ENCODE data around the gene COPB1.

COPB1 gene

DNA sequence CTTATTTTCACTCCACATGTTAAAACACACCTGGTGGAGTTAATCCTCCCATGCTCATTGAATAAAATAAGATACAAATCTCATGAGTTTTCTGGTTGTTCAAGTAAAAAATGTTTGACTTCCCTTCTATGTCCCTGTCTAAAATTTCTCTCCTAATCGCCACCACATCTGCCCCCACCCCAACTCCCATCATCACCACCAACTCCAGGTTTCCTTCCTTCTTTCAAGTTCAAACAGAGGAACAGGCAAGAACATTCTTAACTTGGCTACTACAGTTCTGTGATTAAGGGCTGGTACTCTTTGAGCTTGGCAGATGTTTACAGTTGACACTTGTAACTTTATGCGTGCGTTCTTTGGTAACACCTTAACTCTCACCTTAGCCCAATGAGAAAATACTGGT, 29.7 kb upstream of the COPB1 start:
- no peak for TF ChIP-seq ZNF274 (IDR thresholded peaks at IDR 0.05; ENCODE audit: low read depth, low read length)
- H3K4me3 ChIP-seq (ENCODE audit: low read length), result no peak overlapping the region

DNA sequence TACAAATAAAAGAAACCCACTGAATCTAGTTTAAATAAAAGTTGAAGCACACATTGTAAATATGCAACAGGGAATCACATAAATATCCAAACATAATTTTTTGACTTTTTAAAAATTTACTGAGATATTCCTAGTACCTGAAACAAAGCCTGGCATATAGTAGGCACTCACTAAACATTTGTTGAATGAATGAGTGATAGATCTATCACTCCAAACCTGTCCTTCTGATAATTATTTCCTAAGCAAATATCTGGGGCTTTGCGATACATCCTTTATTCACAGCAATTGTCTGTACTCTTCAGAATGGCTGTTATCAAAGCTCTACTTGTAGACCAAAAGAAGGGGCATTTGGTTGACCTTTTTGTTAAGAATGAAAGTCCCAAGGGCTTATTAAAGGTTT, 23.2 kb upstream of the COPB1 start:
- no peak overlapping the region for H3K4me3 ChIP-seq (ENCODE audit: low read length)
- no peak for TF ChIP-seq ZNF274 (IDR thresholded peaks at IDR 0.05; ENCODE audit: low read depth, low read length)

DNA sequence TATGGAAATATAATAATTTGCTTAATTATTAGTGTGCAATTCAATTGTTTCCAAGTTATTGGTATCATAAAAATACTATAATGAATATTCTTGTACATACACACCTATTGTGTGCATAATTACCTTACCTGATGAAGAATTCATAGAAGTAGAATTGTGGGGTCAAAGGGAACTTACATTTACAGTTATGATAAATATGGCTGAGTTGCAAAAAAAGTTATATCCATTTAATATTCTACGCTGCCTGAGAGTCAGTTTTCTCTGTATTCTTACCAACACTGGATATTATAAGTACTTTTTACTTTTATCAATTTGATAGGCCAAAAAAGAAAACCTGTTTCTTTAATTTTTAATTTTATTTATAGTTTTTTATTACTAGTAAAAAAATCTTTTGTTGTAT, 22.6 kb upstream of the COPB1 start:
- TF ChIP-seq ZNF274 (IDR thresholded peaks at IDR 0.05; ENCODE audit: low read depth, low read length), result no peak
- no peak overlapping the region for H3K4me3 ChIP-seq (ENCODE audit: low read length)

DNA sequence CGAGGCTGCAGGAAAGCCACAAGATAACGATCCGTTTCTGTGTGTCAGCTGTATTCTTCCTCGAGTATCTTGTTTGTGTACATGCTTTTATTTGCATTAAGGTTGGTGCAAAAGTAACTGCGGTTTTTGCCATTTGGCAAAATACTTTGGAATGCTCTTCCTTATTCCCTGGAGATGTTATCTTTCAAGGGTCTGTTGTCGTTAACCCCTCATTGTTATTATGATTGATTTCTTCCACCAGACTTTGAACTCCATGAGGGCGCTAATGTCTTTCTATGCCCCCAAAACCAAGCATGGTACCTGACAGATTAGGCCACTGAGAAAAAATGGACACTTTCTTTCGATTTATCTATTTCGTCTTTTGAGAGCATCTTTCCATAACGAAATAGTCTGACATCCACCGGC, 21.1 kb upstream of the COPB1 start:
- TF ChIP-seq ZNF274 (IDR thresholded peaks at IDR 0.05; ENCODE audit: low read depth, low read length), result no peak
- peak overlapping the region; percentile 94 for H3K4me3 ChIP-seq (ENCODE audit: low read length)

DNA sequence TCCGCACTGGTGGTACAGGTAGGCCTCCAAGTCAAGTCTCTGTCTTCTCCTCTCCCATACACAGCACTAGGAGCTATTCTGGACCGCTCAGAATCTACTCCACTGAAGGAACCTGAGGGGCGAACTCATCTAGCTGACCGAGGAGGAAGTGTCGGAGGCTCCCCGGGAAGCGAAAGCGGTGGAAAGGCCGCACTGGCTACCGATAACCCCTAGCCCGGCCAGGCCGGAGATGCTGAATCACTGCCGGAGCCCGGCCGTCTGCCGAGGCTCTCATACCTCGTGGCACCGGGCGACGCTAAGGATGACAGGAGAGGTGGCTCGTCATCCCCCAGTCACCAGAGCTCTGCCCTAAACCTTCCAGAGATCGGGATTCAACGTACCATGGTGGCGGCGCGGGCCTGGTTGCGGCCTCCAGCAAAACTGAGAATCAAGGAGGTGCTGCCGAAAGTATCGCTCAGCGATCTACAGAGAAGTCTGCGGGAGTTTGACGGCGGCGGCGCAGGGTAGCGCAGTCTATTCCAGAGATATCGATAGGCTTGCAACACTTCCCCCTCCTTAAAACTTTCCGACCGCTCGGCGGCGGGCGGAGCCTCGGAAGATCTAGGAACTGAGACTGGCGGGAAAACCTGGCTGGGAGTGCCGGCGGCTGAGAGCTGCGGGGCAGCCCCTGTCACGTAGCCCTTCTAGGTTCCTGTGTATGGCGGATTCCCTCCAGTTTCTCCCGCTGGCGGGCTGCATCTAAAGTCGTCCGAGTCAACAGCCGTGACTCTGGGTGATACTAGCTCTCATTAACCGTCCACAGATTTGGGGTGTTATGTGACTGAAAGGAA, 20.5 kb upstream of the COPB1 start, which contains the start of gene PSMA1:
Gene PSMA1, minus strand, starts transcription at position 470 of the 830 bp plus-strand sequence. Its CDS starts 87 bp downstream, at position 383.
- TF ChIP-seq ZNF274 (IDR thresholded peaks at IDR 0.05; ENCODE audit: low read depth, low read length), result no peak
- peak within 1 kb of the TSS; percentile 94 for H3K4me3 ChIP-seq (ENCODE audit: low read length)

DNA sequence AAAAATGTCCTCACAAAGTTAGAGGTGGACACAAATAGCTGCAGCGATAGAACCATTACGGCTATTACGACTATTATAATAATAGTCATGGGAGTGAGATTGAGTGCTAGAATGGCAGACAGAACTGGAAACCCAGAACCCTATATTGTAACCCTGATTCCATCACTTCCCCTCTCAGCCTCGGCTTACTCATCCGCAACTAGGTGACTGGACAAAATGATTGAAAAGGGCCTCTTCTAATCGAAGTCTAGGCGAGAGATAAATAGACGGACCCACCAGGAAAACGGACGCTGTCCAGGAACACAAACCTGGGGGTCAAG, 19.9 kb upstream of the COPB1 start:
- H3K4me3 ChIP-seq (ENCODE audit: low read length), result peak overlapping the region; percentile 94
- no peak for TF ChIP-seq ZNF274 (IDR thresholded peaks at IDR 0.05; ENCODE audit: low read depth, low read length)

DNA sequence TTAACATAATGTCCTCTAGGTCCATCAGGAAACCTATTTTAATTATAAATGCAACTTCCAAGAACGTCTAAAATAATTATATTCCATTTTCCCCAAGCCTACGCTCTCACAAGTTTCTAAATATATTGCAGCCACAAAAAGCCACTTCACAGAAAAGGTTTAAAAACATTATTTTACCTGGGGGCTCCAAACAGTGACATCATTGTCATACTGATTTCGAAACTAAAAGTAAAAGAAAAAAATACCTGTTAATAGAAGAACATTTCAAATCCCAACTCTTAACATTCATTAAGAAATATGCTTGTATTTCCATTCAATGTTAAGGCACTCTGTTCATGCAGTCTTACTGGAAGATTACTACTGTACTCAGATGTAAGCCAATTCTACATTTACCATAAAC, 19.2 kb upstream of the COPB1 start:
- TF ChIP-seq ZNF274 (IDR thresholded peaks at IDR 0.05; ENCODE audit: low read depth, low read length), result no peak
- H3K4me3 ChIP-seq (ENCODE audit: low read length), result peak overlapping the region; percentile 94; the same call in 1 of the 2 replicates

DNA sequence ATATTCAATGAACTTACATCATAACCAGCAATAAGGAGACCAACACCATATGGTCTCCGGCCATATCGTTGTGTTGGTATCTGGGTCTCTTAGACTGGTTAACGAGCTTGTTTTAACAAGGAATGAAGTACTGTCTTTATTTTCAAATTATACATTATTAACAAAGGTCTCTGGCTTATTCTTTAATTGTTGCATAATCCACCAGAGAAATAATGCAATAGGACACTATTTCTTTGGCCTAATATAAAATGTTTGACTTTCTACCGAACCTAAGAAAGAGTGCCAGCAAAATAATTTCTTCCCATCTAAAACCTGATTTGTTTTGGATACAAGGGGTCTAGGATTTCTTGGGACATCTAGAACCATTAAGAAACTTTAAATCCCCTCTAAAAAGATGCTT, 14.2 kb upstream of the COPB1 start:
- no peak for TF ChIP-seq ZNF274 (IDR thresholded peaks at IDR 0.05; ENCODE audit: low read depth, low read length)
- no peak overlapping the region for H3K4me3 ChIP-seq (ENCODE audit: low read length)

DNA sequence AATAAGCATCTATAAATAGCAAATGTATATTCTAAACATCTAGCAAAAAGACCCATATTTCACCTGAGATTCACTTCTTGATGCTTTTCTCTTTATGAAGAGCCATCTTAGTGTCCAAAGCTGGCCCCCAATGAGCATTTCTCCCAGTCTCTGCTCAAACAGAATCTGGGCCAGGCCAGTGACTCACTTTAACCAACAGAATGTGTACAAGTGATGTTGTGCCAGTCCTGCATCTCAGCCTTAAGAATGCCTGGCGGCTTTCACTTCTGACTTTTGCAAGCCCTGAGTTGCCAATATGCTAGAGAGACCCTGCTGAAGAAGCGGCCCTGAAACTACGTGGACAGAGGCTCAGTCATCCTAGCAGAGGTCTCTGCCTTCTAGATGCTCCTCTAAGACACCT, 6.9 kb upstream of the COPB1 start:
- H3K4me3 ChIP-seq (ENCODE audit: low read length), result no peak overlapping the region
- TF ChIP-seq ZNF274 (IDR thresholded peaks at IDR 0.05; ENCODE audit: low read depth, low read length), result no peak

DNA sequence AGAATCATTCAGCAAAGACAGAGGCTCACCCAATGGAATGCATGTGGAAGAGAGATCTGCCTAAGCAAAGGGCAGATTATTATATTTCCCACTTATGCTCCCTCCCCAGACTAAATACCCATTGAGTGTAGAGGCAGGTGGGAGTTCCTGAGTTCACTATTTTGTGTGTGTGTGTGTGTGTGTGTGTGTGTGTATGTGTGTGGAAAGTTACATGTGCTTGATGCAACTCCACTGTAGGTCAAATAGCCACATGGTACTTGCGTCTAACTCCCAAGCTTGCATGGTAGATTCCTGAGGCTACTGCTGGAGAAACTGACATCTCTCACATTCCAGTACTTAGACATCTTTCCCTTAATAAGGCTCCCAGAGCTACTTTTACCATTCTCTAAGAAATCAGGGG, 3.4 kb upstream of the COPB1 start:
- no peak for TF ChIP-seq ZNF274 (IDR thresholded peaks at IDR 0.05; ENCODE audit: low read depth, low read length)
- no peak overlapping the region for H3K4me3 ChIP-seq (ENCODE audit: low read length)

DNA sequence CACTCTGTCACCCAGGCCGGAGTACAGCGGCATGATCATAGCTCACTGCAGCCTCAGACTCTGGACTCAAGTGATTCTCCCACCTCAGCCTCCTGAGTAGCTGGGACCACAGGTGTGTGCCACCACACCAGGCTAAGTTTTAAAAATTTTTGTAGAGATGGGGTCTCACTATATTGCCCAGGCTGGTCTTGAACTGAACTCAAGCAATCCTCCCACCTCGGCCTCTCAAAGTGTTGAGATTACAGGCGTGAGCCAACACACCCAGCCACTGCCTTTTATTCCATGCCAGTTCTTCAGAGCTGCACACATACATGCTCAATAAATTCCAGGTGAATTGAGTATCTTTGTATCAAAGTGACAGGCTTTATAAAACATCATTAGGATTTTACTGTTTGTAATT, 2.4 kb upstream of the COPB1 start:
- TF ChIP-seq ZNF274 (IDR thresholded peaks at IDR 0.05; ENCODE audit: low read depth, low read length), result no peak
- no peak overlapping the region for H3K4me3 ChIP-seq (ENCODE audit: low read length)

DNA sequence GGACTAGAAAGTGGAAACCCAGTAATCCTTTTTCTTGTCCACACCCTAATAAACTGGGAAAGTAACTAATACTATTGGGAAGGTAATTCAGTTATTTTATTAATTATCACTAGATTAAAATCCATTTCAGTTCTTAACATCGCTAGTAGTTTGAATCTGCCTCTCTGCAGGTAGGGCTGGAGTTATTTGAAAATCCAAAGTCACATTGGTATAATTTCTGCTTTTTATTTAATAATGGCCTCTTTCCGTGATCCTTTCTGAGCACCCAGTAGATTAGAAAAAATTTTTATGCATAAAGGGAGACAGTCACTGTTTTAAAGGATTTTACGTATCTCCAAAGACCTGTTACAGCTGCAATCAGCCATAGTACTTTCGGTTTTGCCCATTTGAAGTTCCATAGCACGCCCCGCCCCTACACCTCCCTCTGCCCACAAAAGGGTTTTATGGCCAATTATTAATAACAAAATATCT, 605 bp upstream of the COPB1 start:
- peak overlapping the region; percentile 80 for H3K4me3 ChIP-seq (ENCODE audit: low read length)
- TF ChIP-seq ZNF274 (IDR thresholded peaks at IDR 0.05; ENCODE audit: low read depth, low read length), result no peak

DNA sequence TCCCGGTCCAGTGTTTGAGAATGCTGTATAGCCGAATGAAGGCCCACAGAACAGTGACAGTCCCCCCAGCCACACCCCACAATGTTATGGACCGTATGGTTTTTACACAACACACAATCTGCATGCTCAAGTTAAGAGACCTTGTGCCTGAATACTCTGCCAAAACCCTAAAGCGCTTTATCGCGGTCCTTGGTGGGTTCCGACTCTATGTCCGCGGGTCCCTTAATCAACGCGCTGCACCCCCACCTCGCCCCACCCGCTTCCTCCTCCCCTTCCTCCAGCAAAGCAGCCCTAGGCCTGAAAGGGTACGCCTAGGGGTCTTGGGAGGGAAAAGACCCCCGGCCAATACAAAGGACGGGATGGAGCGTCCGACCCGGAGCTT, 442 bp downstream of the COPB1 start:
- TF ChIP-seq ZNF274 (IDR thresholded peaks at IDR 0.05; ENCODE audit: low read depth, low read length), result no peak
- peak overlapping the region; percentile 80 for H3K4me3 ChIP-seq (ENCODE audit: low read length)

DNA sequence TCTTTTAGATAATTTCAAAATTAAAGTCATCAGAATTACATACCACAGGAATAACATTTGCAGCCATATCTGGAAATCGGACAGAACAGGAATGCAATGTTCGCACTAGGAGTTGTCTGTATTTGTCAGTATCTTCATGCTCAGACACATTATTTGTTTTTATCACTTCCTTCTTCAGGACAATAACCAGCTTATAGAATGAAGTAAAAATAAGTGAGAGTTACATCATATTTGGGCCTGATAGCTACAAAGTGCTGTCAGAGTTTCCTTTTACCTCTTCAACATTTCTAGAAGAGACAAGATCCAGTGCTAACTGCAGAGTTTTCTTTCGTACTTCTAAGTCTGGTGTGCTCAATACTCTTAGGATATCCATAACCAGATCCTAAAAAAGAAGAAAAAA, 18.9 kb downstream of the COPB1 start:
- H3K4me3 ChIP-seq (ENCODE audit: low read length), result no peak overlapping the region

DNA sequence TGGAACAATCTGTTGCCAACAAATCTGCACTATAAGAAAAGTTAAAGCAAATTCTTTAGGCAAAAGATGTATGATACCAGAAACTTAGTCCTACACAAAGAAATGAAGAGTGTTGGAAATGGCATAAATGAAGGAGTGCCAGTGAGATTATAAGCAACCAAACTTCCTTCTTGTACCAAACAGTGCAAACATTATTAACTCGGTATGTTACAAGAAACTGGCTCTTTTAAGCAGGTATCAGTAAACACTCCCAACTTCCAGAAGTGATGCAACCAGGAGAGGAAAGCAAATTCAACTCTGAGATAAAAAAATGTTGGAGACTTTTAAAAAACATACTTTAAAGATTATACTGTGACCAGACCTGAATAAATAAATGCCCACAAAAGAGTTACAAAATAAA, 28.5 kb downstream of the COPB1 start:
- TF ChIP-seq ZNF274 (IDR thresholded peaks at IDR 0.05; ENCODE audit: low read depth, low read length), result no peak
- H3K4me3 ChIP-seq (ENCODE audit: low read length), result no peak overlapping the region

More for the DNA sequence above, 18.9 kb downstream of the COPB1 start:
- TF ChIP-seq ZNF274 (IDR thresholded peaks at IDR 0.05; ENCODE audit: low read depth, low read length), result no peak

DNA sequence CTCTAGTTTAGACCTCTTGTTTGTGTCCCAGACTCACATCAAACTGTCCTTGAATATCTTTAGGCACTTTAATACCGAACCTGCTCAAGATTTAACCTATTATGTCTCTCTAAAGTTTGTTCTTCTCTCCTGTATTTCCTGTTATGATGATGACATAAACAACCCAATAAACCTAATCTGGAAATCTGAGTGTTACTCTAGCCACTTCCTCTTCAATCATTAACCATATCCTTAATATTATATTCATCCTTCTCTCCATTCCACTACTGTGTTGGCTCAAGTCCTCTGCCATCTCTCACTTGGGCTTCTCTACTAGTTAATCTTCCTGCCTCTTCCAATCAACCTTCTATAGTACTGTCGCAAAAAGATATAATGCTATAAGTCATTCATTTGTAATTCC, 36.0 kb downstream of the COPB1 start:
- TF ChIP-seq ZNF274 (IDR thresholded peaks at IDR 0.05; ENCODE audit: low read depth, low read length), result no peak
- no peak overlapping the region for H3K4me3 ChIP-seq (ENCODE audit: low read length)
